ENCODE measurements around the gene NOS1. TPM values are rescaled to one million over a fixed set of nuclear protein-coding genes. Genes with fewer than 3 reads are reported as not detected.

Gene NOS1
- total and polyA plus RNA-seq, 2 donors (not counting 3 experiments of a cell fraction or from before 2014, with no cell fraction given) = not detected

DNA sequence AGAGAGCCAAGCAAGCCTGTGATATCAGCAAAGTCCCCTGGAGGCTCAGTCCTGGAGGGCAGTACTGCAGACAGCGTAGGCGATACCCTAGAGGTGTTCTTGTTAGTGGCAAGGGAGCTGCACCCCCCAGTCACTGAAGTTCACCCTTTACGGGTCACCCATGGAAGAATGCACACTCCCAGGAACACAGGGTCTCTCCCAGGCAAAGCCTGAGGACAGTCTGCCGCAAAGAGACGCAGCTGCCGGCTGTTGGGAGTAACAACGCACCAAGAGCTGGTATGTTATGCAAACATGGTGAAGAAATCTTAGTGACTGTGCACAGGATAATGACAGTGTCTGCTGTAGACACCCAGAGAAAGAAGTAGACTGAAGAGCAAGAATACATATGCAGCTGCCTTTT lies 43.5 kb upstream of the NOS1 start:
- ChIA-PET CTCF (interaction anchor here (1.1 kb wide), 1 partner anchor 183 kb away, joined by 3 read pairs; no protein-coding TSS in a partner anchor), POLR2A (no interaction called here)
- DNase-seq (ENCODE audit: low read depth, low spot score) = no peak
- Histone ChIP-seq H3K4me1 (ENCODE audit: control insufficient read depth, extremely low read depth, insufficient read depth, low read length) (no peaks in the 10 kb centered on the region), H3K4me3 (replicated peaks in 1 of 3; ENCODE audit: insufficient read depth in 1 of 3, low read depth in 1 of 3, low read length in 3 of 3) (no peak overlapping the region), H3K27ac (ENCODE audit: insufficient read depth, low read depth, low read length) (no peak overlapping the region), H3K4me2 (ENCODE audit: insufficient read depth, low read length) (no peak overlapping the region), H3K79me2 (ENCODE audit: control insufficient read depth, insufficient read depth, low read length) (no peaks in the 10 kb centered on the region), H3K36me3 (ENCODE audit: control insufficient read depth in 2 of 2, extremely low read depth in 1 of 2, insufficient read depth in 2 of 2, low read length in 2 of 2) (no peaks in the 10 kb centered on the region), H3K9ac (replicated peaks; ENCODE audit: extremely low read depth, insufficient read depth, low read length) (no peak overlapping the region), H3K9me3 (replicated peaks; ENCODE audit: control insufficient read depth, insufficient read depth, low read length) (no peaks in the 10 kb centered on the region), H3K27me3 (ENCODE audit: control insufficient read depth in 2 of 2, insufficient read depth in 2 of 2, low read length in 2 of 2) (no peaks in the 10 kb centered on the region), H4K20me1 (replicated peaks; ENCODE audit: control insufficient read depth, extremely low read depth, insufficient read depth, low read length) (no peaks in the 10 kb centered on the region), H2AFZ (ENCODE audit: low read depth, low read length) (no peak overlapping the region), H3K9me1 (replicated peaks; ENCODE audit: control insufficient read depth, extremely low read depth, insufficient read depth, low read length) (no peaks in the 10 kb centered on the region)
- intact Hi-C loops (cut with micrococcal nuclease) = no loop called here
- TF ChIP-seq POLR2A (IDR thresholded peaks at IDR 0.05; ENCODE audit: low read depth, low read length) = no peak
- TF ChIP-seq JUN (IDR thresholded peaks at IDR 0.05; ENCODE audit: borderline replicate concordance, insufficient read depth, insufficient read length, low read depth) = no peak
- no peak for TF ChIP-seq MYC (IDR thresholded peaks at IDR 0.05; ENCODE audit: low read depth, low read length)
- TF ChIP-seq POLR2AphosphoS5 (IDR thresholded peaks at IDR 0.05; ENCODE audit: insufficient read depth, low read depth, low read length) = no peak
- TF ChIP-seq FOS (IDR thresholded peaks at IDR 0.05; ENCODE audit: borderline replicate concordance, insufficient read depth, low read length) = no peak
- TF ChIP-seq CTCF (IDR thresholded peaks at IDR 0.05; ENCODE audit: extremely low read depth in 1 of 2, insufficient read depth in 1 of 2, low read depth in 1 of 2, low read length in 2 of 2) = no peak
- dilution Hi-C loops (cut with MboI; ENCODE audit: extremely low pct_ligation_motif_present, low sequenced_read_pairs) = no loop called here
- no TSS peak for BruUV-seq (replicated peaks)
- FAIRE-seq = no peak

Data from endothelial cell of umbilical vein (primary cell).